Psoas muscle (tissue), 8 donors: ENCODE measurements around the gene MMD. TPM values are rescaled to one million over a fixed set of nuclear protein-coding genes. Genes with fewer than 3 reads are reported as not detected.
"Not testable (repeated sequence)": the region's sequence is repeated elsewhere in the genome, so short reads cannot be mapped to it uniquely, and the experiment has no call there.

ENCODE experiments used
- ATAC-seq, 4 donors: fragments of 200-7000 bp; cut with Tn5 transposase; one replicate each; pipeline ENCODE4 v1.9.1; 2020; ENCODE audit warnings: moderate library complexity in 3 of 4, mild to moderate bottlenecking in 2 of 4
- DNase-seq, 2 donors: peaks; one replicate each; pipeline ENCODE4 v3.0.0-alpha.2; 2020
- H3K27ac ChIP-seq: fragments of 200-600 bp; one replicate; pipeline ENCODE4 v1.8.0; 2022
- H3K27me3 ChIP-seq, 3 donors: fragments of 200-600 bp in 1 of 3; one replicate each; pipeline versions ENCODE4 v1.6.1 to v1.8.0; 2013 to 2022; ENCODE audit warnings: low read length in 2 of 3, mild to moderate bottlenecking in 2 of 3, moderate library complexity in 1 of 3; ENCODE audit not compliant: insufficient read depth in 3 of 3
- H3K36me3 ChIP-seq, 2 donors: fragments of 200-600 bp in 1 of 2; one replicate each; pipeline versions ENCODE4 v1.6.1 to v1.8.0; 2013 to 2022; ENCODE audit warnings: low read depth in 1 of 2, mild to moderate bottlenecking in 1 of 2, moderate library complexity in 1 of 2; ENCODE audit not compliant: insufficient read depth in 1 of 2
- H3K4me1 ChIP-seq: fragments of 200-600 bp; one replicate; pipeline ENCODE4 v1.8.0; 2022
- H3K4me3 ChIP-seq: fragments of 200-600 bp; one replicate; pipeline ENCODE4 v1.8.0; 2022; ENCODE audit warnings: mild to moderate bottlenecking
- H3K9me3 ChIP-seq: fragments of 200-600 bp; one replicate; pipeline ENCODE4 v1.8.0; 2022
- WGBS, 3 donors: extraction: QIAGEN DNeasy Blood & Tissue Kit; methylation state at CpG; one replicate each; pipeline versions ENCODE4 v1.1.6 to v1.1.7; 2013; 5-methylcytosine and 5-hydroxymethylcytosine counted together
- intact Hi-C, 2 donors: fragments of 100-400 bp; cut with DNase I; formaldehyde crosslinking; loops; one replicate each; pipeline versions ENCODE4 v1.11.0 to v1.14.2; 2022
- polyA plus RNA-seq, 3 donors: library from polyadenylated mRNA; stranded (reverse); fragments of 200-250 nt; gene quantifications; one replicate each; pipeline ENCODE4 v1.2.3, GENCODE V29; 2013
- total RNA-seq, 4 donors: library from RNA; stranded (reverse); fragmentation: NEBNext Ultra II Directional in 2 of 4; extraction: Animal tissue kit (Norgen Biotek cat#: 25700) in 2 of 4; gene quantifications; one replicate each; pipeline versions ENCODE4 v1.2.1 to v1.2.4, GENCODE V29; 2021 to 2023
- TF ChIP-seq, protein P1 (sequence below): fragments of 200-600 bp; IDR thresholded peaks from one replicate; pipeline ENCODE4 v1.8.0; 2022; ENCODE audit warnings: antibody characterized with exemption
- donor health status: healthy with polysubstance abuse.
- donor health status: DM: no; HTN: no; CAD: no; lungs with moderate emphysema.
- donor health status: Bipolar disorder and iron deficiency.
- donor health status: healthy.
- donor health status: DM: yes; HTN: yes; CAD: no.
- donor health status: DM: no; HTN: no; CAD: no.
- donor health status: DM: no; HTN: no; CAD: no.
- donor health status: DM: yes; HTN: yes; CAD: no.

The MMD gene
- total and polyA plus RNA-seq, 7 donors: 3.0 to 11.0 (median 6.2) TPM

DNA sequence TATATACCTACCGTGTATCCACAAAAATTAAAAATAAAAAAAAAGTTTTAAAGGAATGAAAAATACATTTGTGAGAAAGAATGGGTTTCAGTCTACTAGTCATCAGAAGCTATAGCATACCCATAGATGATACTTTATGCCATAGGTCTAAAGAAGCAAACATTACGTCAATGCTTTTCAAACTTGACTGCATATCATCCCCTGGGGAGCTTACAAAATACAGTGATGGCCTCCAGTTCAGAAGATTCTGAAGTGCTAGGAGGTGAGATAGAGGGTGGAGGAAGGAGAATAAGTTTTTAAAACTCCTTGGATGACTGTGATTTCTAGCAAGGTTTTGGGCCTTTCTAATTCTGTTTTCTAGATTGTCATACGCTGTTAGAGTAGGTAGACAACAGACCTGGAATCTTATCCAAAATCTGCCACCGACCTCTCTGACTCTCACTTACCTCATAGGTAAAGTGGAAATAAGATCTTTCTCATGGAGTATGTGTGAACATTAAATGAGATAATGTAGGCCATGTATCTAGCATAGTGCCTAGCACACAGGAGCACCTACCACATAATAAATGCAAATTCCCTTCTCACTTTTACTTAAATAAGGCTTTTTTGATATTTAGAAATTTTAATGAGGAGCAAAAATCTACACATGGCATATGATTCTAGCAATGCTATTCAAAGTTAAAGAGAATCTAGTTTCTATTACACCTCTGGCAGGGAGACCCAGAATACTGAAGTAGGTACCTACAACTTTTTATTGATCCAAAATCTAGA is 12.4 kb downstream of the MMD start:
- DNase-seq: no peak
- H3K36me3 ChIP-seq: peaks cover 6 to 79% of the 10 kb centered on the region in 2 donors
- TF ChIP-seq, protein P1, sequence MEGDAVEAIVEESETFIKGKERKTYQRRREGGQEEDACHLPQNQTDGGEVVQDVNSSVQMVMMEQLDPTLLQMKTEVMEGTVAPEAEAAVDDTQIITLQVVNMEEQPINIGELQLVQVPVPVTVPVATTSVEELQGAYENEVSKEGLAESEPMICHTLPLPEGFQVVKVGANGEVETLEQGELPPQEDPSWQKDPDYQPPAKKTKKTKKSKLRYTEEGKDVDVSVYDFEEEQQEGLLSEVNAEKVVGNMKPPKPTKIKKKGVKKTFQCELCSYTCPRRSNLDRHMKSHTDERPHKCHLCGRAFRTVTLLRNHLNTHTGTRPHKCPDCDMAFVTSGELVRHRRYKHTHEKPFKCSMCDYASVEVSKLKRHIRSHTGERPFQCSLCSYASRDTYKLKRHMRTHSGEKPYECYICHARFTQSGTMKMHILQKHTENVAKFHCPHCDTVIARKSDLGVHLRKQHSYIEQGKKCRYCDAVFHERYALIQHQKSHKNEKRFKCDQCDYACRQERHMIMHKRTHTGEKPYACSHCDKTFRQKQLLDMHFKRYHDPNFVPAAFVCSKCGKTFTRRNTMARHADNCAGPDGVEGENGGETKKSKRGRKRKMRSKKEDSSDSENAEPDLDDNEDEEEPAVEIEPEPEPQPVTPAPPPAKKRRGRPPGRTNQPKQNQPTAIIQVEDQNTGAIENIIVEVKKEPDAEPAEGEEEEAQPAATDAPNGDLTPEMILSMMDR: no peak

DNA sequence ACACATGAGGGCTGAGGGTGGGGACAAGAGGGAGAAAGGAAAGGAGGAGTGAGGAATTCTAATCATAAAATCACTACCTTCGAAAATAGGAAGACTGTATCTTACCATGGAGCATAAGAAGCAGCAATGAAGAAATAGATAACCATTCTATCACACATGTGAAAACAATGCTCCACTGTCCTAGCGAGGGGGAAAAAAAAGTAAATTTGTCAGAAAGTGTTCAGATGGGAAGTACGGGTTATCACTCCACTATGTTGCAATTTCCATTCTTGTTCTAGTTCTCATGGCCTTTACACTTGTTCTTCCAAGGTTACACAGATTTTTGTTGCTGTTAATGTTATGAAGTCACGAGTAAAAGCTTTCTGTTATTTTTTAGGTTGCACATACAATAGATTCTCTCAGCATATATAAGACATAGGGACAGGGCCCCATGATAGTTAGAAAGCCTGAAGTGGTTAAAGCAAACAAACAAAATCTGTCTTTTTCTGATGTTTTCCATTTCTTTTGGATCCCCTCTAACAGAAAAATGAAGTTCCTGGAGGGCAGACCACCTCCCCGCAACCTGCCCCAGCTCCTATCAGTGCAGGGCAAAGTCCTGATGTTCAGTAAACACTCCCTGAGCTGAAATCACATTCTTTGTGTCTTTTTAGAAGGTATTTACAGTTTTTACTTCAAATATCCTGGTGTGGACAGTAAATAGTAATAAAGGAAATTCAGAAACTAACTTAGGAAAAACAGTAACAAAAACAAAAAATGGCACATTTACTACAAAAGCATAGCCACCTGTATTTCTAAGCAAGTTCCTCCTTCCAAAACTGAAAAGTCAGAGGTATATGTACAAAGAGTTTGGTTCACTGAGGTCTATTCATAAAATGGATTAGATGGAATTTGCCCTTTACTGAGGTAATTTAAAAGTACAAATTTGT is 13.7 kb downstream of the MMD start:
- no peak for ATAC-seq
- Histone ChIP-seq H3K9me3 (no peaks in the 10 kb centered on the region), H3K27ac (no peak overlapping the region), H3K4me3 (no peak overlapping the region), H3K4me1 (no peaks in the 10 kb centered on the region), H3K27me3 (no peaks in the 10 kb centered on the region), H3K36me3 (peaks cover 6 to 78% of the 10 kb centered on the region in 2 donors)
- no peak for DNase-seq
- intact Hi-C loops: no loop called here
- TF ChIP-seq, protein P1: no peak
- WGBS, 3 donors: 74 to 90% (median 77%) methylated on average over 5 of the region's 5 CpGs

More for the DNA sequence above, 12.4 kb downstream of the MMD start:
- no peak for ATAC-seq
- Histone ChIP-seq H3K27me3 (no peaks in the 10 kb centered on the region), H3K9me3 (no peaks in the 10 kb centered on the region), H3K27ac (no peak overlapping the region), H3K4me3 (no peak overlapping the region), H3K4me1 (no peaks in the 10 kb centered on the region)
- intact Hi-C loops: no loop called here
- whole genome bisulfite sequencing, 3 donors: 94 to 96% (median 95%) methylated on average over 4 of the region's 4 CpGs

DNA sequence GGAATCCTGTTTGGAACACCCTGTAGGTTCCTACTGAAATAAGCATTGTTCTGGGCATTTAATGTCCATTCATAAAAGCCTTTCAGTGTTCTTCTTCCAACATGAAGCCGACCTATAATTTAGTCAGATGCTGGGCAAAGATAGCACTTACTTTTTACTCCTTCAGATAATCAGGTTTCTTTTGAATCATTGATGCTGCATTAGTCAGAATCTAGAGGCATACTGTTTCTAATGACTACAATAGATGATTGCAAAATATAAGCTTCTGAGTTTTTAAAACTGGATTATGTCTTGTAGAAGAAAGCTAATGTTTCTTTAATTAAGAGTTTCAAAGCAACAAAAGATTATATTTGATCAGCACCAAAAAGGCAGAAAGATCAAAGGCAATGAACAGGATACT is 16.0 kb downstream of the MMD start:
- H3K36me3 ChIP-seq: peaks cover 4 to 81% of the 10 kb centered on the region in 2 donors
- TF ChIP-seq, protein P1: no peak
- 93 to 99% (median 98%) methylated on average over 1 of the region's 1 CpG for WGBS, 3 donors
- no peak for DNase-seq
- intact Hi-C loops: no loop called here
- H3K27ac ChIP-seq: no peak overlapping the region
- no peak for ATAC-seq
- H3K9me3 ChIP-seq: no peaks in the 10 kb centered on the region
- no peaks in the 10 kb centered on the region for H3K27me3 ChIP-seq
- no peak overlapping the region for H3K4me3 ChIP-seq
- no peaks in the 10 kb centered on the region for H3K4me1 ChIP-seq

DNA sequence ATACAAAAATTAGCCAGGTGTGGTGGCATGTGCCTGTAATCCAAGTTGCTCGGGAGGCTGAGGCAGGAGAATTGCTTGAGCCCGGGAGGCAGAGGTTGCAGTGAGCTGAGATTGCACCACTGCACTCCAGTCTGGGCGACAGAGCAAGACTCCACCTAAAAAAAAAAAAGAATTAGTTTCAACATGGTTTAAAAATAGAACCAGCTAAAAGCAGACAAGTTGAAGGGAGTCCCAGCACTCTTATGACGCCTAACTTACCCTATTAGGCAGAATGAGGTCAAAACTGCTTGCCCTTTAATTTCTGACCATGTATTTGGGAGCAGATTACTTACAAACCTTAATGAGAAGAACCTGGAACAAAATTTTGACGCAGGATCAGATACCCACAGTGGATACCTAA is 17.4 kb downstream of the MMD start:
- H3K9me3 ChIP-seq, H3K27ac ChIP-seq, H3K27me3 ChIP-seq, intact Hi-C loops, H3K4me3 ChIP-seq, H3K4me1 ChIP-seq, DNase-seq: not testable (repeated sequence)
- ATAC-seq: peak in 1 of 4 donors; percentile 47
- 44 to 83% (median 47%) methylated on average over 5 of the region's 5 CpGs for WGBS, 3 donors
- peaks cover 2 to 75% of the 10 kb centered on the region in 2 donors for H3K36me3 ChIP-seq

DNA sequence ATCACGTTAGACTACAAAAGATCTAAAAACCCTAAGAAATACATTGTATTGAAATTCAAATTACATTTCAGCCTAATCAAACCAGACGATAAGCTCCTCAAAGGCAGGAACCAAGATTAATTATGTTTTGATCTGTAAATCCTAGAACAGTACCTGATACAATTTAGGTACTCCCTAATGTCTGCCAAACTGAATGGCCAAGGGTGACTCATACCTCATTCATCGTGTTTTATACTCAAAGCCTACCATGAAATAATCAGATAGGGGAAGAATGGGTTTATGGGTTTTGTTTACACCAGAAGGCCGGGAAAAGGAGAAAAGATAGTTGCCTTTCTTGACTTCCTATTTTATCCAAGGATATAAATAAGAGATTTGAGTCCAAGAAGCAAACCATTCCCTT is 19.3 kb downstream of the MMD start:
- intact Hi-C loops: no loop called here
- Histone ChIP-seq H3K4me1 (no peaks in the 10 kb centered on the region), H3K9me3 (no peaks in the 10 kb centered on the region), H3K36me3 (peaks cover 0 to 62% of the 10 kb centered on the region in 2 donors), H3K27ac (no peak overlapping the region), H3K27me3 (no peaks in the 10 kb centered on the region), H3K4me3 (no peak overlapping the region)
- DNase-seq (no peak), ATAC-seq (no peak)
- TF ChIP-seq, protein P1: no peak
- WGBS, 3 donors: 89 to 95% (median 92%) methylated on average over 4 of the region's 4 CpGs
